ENCODE data around the gene KRT6C. TPM values are rescaled to one million over a fixed set of nuclear protein-coding genes. Genes with fewer than 3 reads are reported as not detected.

The KRT6C gene
- total RNA-seq, 4 donors from 2014 or later = 99.0 to 3,532 (median 1,742) TPM

GRCh38 chr12:52461693-52462092, 11.9 kb downstream of the KRT6C start:
- DNase-seq = no peak
- H3K4me3 ChIP-seq = no peak overlapping the region
- no peaks in the 10 kb centered on the region for H3K9me3 ChIP-seq
- H3K4me1 ChIP-seq = no peaks in the 10 kb centered on the region
- 60 to 70% methylated on average over 3 to 5 of the region's 5 CpGs for WGBS, 2 donors
- TF ChIP-seq POLR2A (IDR thresholded peaks at IDR 0.05) (no peak), CTCF (IDR thresholded peaks at IDR 0.05) (no peak)
- no peak overlapping the region for H3K27ac ChIP-seq
- H3K36me3 ChIP-seq = no peaks in the 10 kb centered on the region
- intact Hi-C loops (cut with DNase I) = no loop called here
- no peaks in the 10 kb centered on the region for H3K27me3 ChIP-seq

DNA sequence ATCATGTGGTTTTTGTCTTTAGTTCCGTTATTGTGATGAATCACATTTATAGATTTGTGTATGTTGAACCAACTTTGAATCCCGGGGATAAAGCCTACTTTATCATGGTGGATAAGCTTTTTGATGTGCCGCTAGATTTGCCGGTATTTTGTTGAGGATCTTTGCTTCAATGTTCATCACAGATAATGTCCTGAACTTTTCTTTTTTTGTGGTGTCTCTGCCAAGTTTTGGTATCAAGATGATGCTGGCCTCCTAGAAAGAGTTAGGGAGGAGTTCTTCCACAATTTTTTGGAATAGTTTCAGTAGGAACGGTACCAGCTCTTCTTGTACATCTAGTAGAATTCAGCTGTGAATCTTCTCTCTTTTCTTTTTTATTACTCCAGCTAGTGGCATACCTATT, 14.7 kb downstream of the KRT6C start:
- WGBS, 2 donors = 81 to 90% methylated on average over 5 of the region's 5 CpGs
- peaks cover 0 to 4% (median 0%) of the 10 kb centered on the region in 3 donors for H3K4me1 ChIP-seq
- H3K9me3 ChIP-seq = no peaks in the 10 kb centered on the region
- TF ChIP-seq CTCF (IDR thresholded peaks at IDR 0.05) (no peak), POLR2A (IDR thresholded peaks at IDR 0.05) (no peak)
- H3K27me3 ChIP-seq = no peaks in the 10 kb centered on the region
- intact Hi-C loops (cut with DNase I) = no loop called here
- no peaks in the 10 kb centered on the region for H3K36me3 ChIP-seq
- no peak for DNase-seq
- H3K27ac ChIP-seq = no peak overlapping the region
- no peak overlapping the region for H3K4me3 ChIP-seq

DNA sequence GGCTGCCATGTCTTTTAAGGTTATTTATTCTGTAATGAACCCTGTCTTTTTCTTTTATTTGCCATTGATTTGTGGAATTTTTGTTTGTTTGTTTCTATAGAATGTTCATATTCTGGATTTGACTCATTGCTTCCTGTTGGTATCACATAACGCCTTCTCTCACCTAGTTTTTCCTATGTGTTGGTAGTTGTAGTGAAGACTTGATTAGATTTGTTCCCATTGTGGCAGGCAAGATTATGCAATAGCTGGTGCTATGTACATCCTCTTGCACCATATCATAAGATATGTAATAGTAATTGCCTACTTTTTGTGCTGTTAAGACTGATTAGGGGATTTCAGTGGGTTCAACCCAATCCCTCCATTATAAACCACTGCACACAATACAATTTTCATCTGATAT, 17.8 kb downstream of the KRT6C start:
- intact Hi-C loops (cut with DNase I) = no loop called here
- DNase-seq = no peak
- Histone ChIP-seq H3K27me3 (no peaks in the 10 kb centered on the region), H3K27ac (no peak overlapping the region), H3K4me1 (peaks cover 0 to 23% (median 0%) of the 10 kb centered on the region in 3 donors), H3K9me3 (no peaks in the 10 kb centered on the region), H3K36me3 (no peaks in the 10 kb centered on the region), H3K4me3 (no peak overlapping the region)
- 45 to 67% methylated on average over 1 of the region's 1 CpG for WGBS, 2 donors
- no peak for TF ChIP-seq CTCF (IDR thresholded peaks at IDR 0.05)
- TF ChIP-seq POLR2A (IDR thresholded peaks at IDR 0.05) = no peak

- H3K36me3 ChIP-seq = no peaks in the 10 kb centered on the region
- H3K4me3 ChIP-seq = no peak overlapping the region
- TF ChIP-seq POLR2A (IDR thresholded peaks at IDR 0.05) (no peak), CTCF (IDR thresholded peaks at IDR 0.05) (no peak)
- no peak overlapping the region for H3K27ac ChIP-seq
- intact Hi-C loops (cut with DNase I) = no loop called here
- 42 to 63% methylated on average over 3 of the region's 3 CpGs for WGBS, 2 donors
- no peaks in the 10 kb centered on the region for H3K9me3 ChIP-seq
- DNase-seq = no peak
- no peaks in the 10 kb centered on the region for H3K27me3 ChIP-seq
- H3K4me1 ChIP-seq = peaks cover 0 to 23% (median 0%) of the 10 kb centered on the region in 3 donors
These were observed 19.0 kb downstream of the KRT6C start for GRCh38 chr12:52454411-52455201.

GRCh38 chr12:52452101-52452500, 21.5 kb downstream of the KRT6C start, which contains the start of gene KRT6B:
Gene KRT6B (minus strand): TSS chr12:52452146. CDS start chr12:52452078, 68 bp downstream.
- Histone ChIP-seq H3K36me3 (peaks cover 0 to 10% (median 0%) of the 10 kb centered on the region in 3 donors), H3K4me1 (peaks cover 0 to 23% (median 0%) of the 10 kb centered on the region in 3 donors), H3K4me3 (peak within 1 kb of the TSS in 1 of 4 donors; percentile 21), H3K27me3 (no peaks in the 10 kb centered on the region), H3K27ac (peak within 1 kb of the TSS; percentile 33 to 79 (median 61)), H3K9me3 (no peaks in the 10 kb centered on the region)
- no peak for DNase-seq
- 45 to 62% methylated on average over 6 of the region's 6 CpGs for WGBS, 2 donors
- TF ChIP-seq CTCF (IDR thresholded peaks at IDR 0.05) (no peak), POLR2A (IDR thresholded peaks at IDR 0.05) (no peak)
- intact Hi-C loops (cut with DNase I) = no loop called here

Measured in esophagus squamous epithelium (tissue), 5 donors.